ENCODE measurements around the gene GPR55. TPM values are rescaled to one million over a fixed set of nuclear protein-coding genes. Genes with fewer than 3 reads are reported as not detected.

Gene GPR55
- polyA plus RNA-seq, 1 donor from 2014 or later: not detected

GRCh38 chr2:230870544-230871360 lies 54.3 kb downstream of the GPR55 start:
- Histone ChIP-seq H3K4me2 (ENCODE audit: low read length) (no peak overlapping the region), H2AFZ (ENCODE audit: low read depth, low read length) (no peak overlapping the region), H3K36me3 (ENCODE audit: insufficient read depth, low read length) (no peaks in the 10 kb centered on the region), H3K4me3 (ENCODE audit: low read length) (peak overlapping the region; percentile 55), H3K9ac (ENCODE audit: low read length) (peak overlapping the region; percentile 60), H3K79me2 (replicated peaks; ENCODE audit: insufficient read depth, low read length) (peaks cover 67% of the 10 kb centered on the region), H3K27me3 (ENCODE audit: insufficient read depth, low read depth, low read length) (no peaks in the 10 kb centered on the region), H3K9me3 (ENCODE audit: low read length) (no peaks in the 10 kb centered on the region), H4K20me1 (ENCODE audit: insufficient read depth) (no peaks in the 10 kb centered on the region), H3F3A (ENCODE audit: insufficient read depth, low read length, poor library complexity, severe bottlenecking) (no peaks in the 10 kb centered on the region), H3K9me2 (ENCODE audit: insufficient read depth, low read length) (no peaks in the 10 kb centered on the region), H3K27ac (ENCODE audit: low read length) (peak overlapping the region; percentile 52)
- TF ChIP-seq SMC3 (conservative IDR thresholded peaks at IDR 0.05; ENCODE audit: poor library complexity) (no peak), RAD21 (conservative IDR thresholded peaks at IDR 0.05) (no peak), EP300 (conservative IDR thresholded peaks at IDR 0.05; ENCODE audit: poor library complexity, severe bottlenecking) (no peak), EZH2 (IDR thresholded peaks at IDR 0.05; ENCODE audit: borderline replicate concordance, insufficient read depth, low read length, poor library complexity, severe bottlenecking) (no peak), CTCF (IDR thresholded peaks at IDR 0.05; ENCODE audit: poor library complexity, severe bottlenecking) (no peak), POLR2AphosphoS5 (IDR thresholded peaks at IDR 0.05) (no peak), TAF1 (IDR thresholded peaks at IDR 0.05; ENCODE audit: low read depth) (no peak), MXI1 (conservative IDR thresholded peaks at IDR 0.05; ENCODE audit: poor library complexity, severe bottlenecking) (no peak)
- TF ChIP-seq, protein P1, sequence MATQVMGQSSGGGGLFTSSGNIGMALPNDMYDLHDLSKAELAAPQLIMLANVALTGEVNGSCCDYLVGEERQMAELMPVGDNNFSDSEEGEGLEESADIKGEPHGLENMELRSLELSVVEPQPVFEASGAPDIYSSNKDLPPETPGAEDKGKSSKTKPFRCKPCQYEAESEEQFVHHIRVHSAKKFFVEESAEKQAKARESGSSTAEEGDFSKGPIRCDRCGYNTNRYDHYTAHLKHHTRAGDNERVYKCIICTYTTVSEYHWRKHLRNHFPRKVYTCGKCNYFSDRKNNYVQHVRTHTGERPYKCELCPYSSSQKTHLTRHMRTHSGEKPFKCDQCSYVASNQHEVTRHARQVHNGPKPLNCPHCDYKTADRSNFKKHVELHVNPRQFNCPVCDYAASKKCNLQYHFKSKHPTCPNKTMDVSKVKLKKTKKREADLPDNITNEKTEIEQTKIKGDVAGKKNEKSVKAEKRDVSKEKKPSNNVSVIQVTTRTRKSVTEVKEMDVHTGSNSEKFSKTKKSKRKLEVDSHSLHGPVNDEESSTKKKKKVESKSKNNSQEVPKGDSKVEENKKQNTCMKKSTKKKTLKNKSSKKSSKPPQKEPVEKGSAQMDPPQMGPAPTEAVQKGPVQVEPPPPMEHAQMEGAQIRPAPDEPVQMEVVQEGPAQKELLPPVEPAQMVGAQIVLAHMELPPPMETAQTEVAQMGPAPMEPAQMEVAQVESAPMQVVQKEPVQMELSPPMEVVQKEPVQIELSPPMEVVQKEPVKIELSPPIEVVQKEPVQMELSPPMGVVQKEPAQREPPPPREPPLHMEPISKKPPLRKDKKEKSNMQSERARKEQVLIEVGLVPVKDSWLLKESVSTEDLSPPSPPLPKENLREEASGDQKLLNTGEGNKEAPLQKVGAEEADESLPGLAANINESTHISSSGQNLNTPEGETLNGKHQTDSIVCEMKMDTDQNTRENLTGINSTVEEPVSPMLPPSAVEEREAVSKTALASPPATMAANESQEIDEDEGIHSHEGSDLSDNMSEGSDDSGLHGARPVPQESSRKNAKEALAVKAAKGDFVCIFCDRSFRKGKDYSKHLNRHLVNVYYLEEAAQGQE (IDR thresholded peaks at IDR 0.05; ENCODE audit: borderline replicate concordance): no peak

- Histone ChIP-seq H3K4me3 (ENCODE audit: low read length) (peak overlapping the region; percentile 55), H3K9me3 (ENCODE audit: low read length) (no peaks in the 10 kb centered on the region), H3K27ac (ENCODE audit: low read length) (peak overlapping the region; percentile 52), H3K79me2 (replicated peaks; ENCODE audit: insufficient read depth, low read length) (peaks cover 70% of the 10 kb centered on the region), H3K4me2 (ENCODE audit: low read length) (peak overlapping the region; percentile 56), H3F3A (ENCODE audit: insufficient read depth, low read length, poor library complexity, severe bottlenecking) (no peaks in the 10 kb centered on the region), H3K27me3 (ENCODE audit: insufficient read depth, low read depth, low read length) (no peaks in the 10 kb centered on the region), H3K9ac (ENCODE audit: low read length) (peak overlapping the region; percentile 60), H2AFZ (ENCODE audit: low read depth, low read length) (no peak overlapping the region), H4K20me1 (ENCODE audit: insufficient read depth) (no peaks in the 10 kb centered on the region), H3K9me2 (ENCODE audit: insufficient read depth, low read length) (no peaks in the 10 kb centered on the region), H3K36me3 (ENCODE audit: insufficient read depth, low read length) (no peaks in the 10 kb centered on the region)
- TF ChIP-seq TAF1 (IDR thresholded peaks at IDR 0.05; ENCODE audit: low read depth): no peak
- no peak for TF ChIP-seq RAD21 (conservative IDR thresholded peaks at IDR 0.05)
- no peak for TF ChIP-seq POLR2AphosphoS5 (IDR thresholded peaks at IDR 0.05)
- no peak for TF ChIP-seq EZH2 (IDR thresholded peaks at IDR 0.05; ENCODE audit: borderline replicate concordance, insufficient read depth, low read length, poor library complexity, severe bottlenecking)
- no peak for TF ChIP-seq SMC3 (conservative IDR thresholded peaks at IDR 0.05; ENCODE audit: poor library complexity)
- no peak for TF ChIP-seq CTCF (IDR thresholded peaks at IDR 0.05; ENCODE audit: poor library complexity, severe bottlenecking)
These were observed 55.0 kb downstream of the GPR55 start for GRCh38 chr2:230869914-230870543.

All from neural cell (in vitro differentiated cells).